Left lung (tissue), 10 donors: ENCODE results near the gene RPL7A. TPM values are rescaled to one million over a fixed set of nuclear protein-coding genes. Genes with fewer than 3 reads are reported as not detected.
"Not testable (repeated sequence)": the region's sequence is repeated elsewhere in the genome, so short reads cannot be mapped to it uniquely, and the experiment has no call there.

Experiments used
- ATAC-seq: fragments of 200-7000 bp; cut with Tn5 transposase; one replicate; pipeline ENCODE4 v1.9.1; 2020; ENCODE audit warnings: moderate library complexity
- DNase-seq, 4 donors: peaks; one replicate each; pipeline ENCODE4 v3.0.0-alpha.2; 2013 to 2020
- H3K27ac ChIP-seq, 2 donors: fragments of 200-600 bp; sonication (generic) in 1 of 2; one replicate each; pipeline versions ENCODE4 v1.5.0 to v1.8.0; 2020 to 2021
- H3K27me3 ChIP-seq, 2 donors: fragments of 200-600 bp; sonication (generic) in 1 of 2; one replicate each; pipeline versions ENCODE4 v1.5.0 to v1.8.0; 2020 to 2021
- H3K36me3 ChIP-seq, 2 donors: fragments of 200-600 bp; sonication (generic) in 1 of 2; one replicate each; pipeline versions ENCODE4 v1.5.0 to v1.8.0; 2020 to 2021
- H3K4me1 ChIP-seq, 2 donors: fragments of 200-600 bp; one replicate each; pipeline ENCODE4 v1.8.0; 2021
- H3K4me3 ChIP-seq, 2 donors: fragments of 200-600 bp; sonication (generic) in 1 of 2; one replicate each; pipeline versions ENCODE4 v1.5.0 to v1.8.0; 2020 to 2021; ENCODE audit warnings: mild to moderate bottlenecking in 1 of 2
- H3K9me3 ChIP-seq, 2 donors: fragments of 200-600 bp; sonication (generic) in 1 of 2; one replicate each; pipeline versions ENCODE4 v1.5.0 to v1.8.0; 2020 to 2021
- intact Hi-C, 2 donors: fragments of 100-400 bp; cut with DNase I; formaldehyde crosslinking; loops; one replicate each; pipeline versions ENCODE4 v1.11.2 to v1.14.2; 2022
- polyA plus RNA-seq, 6 donors: library from polyadenylated mRNA; unstranded; fragments of 120-200 nt; gene quantifications; one replicate each; pipeline ENCODE4 v1.2.1, GENCODE V29; 2013; ENCODE audit not compliant: insufficient read length in 6 of 6
- total RNA-seq, 2 donors: library from RNA; stranded (reverse); fragmentation: NEBNext Ultra II Directional; extraction: Animal tissue kit (Norgen Biotek cat#: 25700); gene quantifications; one replicate each; pipeline ENCODE4 v1.2.1, GENCODE V29; 2021
- TF ChIP-seq, protein P1 (sequence below), 2 donors: fragments of 200-600 bp; sonication (generic) in 1 of 2; IDR thresholded peaks; one replicate each; pipeline versions ENCODE4 v1.5.0 to v1.8.0; 2021; ENCODE audit warnings: antibody characterized with exemption in 2 of 2
- donor health status: DM: no; HTN: yes; CAD: no.
- donor health status: DM: no; HTN: no; CAD: no.

Gene RPL7A
- total and polyA plus RNA-seq, 8 donors = 1,624 to 3,322 (median 3,094) TPM

DNA sequence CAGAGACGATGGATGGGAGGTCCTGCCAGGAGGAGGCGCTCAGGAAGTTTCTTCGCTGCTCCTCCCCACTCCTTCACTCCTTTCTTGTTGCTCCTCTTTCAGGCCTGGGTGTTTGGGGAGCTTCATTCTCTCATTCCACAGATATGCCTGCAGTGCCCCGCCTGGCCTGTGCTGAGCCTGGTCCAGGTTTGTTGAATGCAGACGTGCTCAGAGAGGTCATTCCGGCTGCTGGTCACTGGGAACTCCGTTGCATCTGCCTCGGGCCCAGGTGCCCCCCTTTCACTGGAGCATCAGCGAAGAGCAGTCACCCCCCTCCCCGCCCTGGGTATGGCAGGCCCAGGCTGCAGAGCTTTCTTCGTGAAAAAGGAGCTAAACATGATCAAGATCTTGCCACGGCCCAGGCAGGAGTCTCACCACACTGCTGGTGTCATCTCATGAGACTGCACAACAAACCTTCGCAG, 27.6 kb upstream of the RPL7A start:
- Histone ChIP-seq H3K27ac (no peak overlapping the region), H3K4me3 (no peak overlapping the region), H3K27me3 (peaks cover 0 to 5% of the 10 kb centered on the region in 2 donors), H3K9me3 (no peaks in the 10 kb centered on the region), H3K36me3 (no peaks in the 10 kb centered on the region), H3K4me1 (no peaks in the 10 kb centered on the region)
- intact Hi-C loops = no loop called here
- DNase-seq = peak in 1 of 4 donors; percentile 44
- TF ChIP-seq, protein P1, sequence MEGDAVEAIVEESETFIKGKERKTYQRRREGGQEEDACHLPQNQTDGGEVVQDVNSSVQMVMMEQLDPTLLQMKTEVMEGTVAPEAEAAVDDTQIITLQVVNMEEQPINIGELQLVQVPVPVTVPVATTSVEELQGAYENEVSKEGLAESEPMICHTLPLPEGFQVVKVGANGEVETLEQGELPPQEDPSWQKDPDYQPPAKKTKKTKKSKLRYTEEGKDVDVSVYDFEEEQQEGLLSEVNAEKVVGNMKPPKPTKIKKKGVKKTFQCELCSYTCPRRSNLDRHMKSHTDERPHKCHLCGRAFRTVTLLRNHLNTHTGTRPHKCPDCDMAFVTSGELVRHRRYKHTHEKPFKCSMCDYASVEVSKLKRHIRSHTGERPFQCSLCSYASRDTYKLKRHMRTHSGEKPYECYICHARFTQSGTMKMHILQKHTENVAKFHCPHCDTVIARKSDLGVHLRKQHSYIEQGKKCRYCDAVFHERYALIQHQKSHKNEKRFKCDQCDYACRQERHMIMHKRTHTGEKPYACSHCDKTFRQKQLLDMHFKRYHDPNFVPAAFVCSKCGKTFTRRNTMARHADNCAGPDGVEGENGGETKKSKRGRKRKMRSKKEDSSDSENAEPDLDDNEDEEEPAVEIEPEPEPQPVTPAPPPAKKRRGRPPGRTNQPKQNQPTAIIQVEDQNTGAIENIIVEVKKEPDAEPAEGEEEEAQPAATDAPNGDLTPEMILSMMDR (IDR thresholded peaks at IDR 0.05) = no peak
- ATAC-seq = no peak

DNA sequence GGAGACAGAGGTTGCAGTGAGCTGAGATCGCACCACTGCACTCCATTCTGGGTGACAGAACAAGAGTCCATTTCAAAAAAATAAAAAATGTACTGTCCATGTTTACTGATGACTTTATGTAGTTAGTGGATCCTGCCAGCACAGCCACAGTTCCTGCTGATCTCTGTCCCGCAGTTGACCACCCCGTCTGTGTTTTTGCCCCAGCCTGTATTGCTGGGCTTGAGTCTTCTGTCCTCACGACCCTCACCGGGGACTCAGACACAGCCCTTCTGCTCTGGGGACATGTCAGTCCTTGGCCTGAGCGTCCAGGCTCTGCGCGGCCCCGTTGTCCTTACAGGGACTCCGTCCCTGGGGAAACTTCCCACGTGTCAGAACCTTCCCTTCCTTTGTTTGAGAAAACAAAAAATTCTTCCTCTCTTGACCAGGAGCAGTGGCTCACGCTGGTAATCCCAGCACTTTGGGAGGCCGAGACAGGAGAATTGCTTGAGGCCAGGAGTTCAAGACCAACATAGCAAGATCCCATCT, 26.5 kb upstream of the RPL7A start:
- H3K27me3 ChIP-seq = peaks cover 0 to 5% of the 10 kb centered on the region in 2 donors
- intact Hi-C loops = no loop called here
- TF ChIP-seq, protein P1 (IDR thresholded peaks at IDR 0.05) = no peak
- H3K4me1 ChIP-seq = no peaks in the 10 kb centered on the region
- no peak for ATAC-seq
- no peaks in the 10 kb centered on the region for H3K36me3 ChIP-seq
- H3K4me3 ChIP-seq = no peak overlapping the region
- H3K27ac ChIP-seq = no peak overlapping the region
- DNase-seq = peak in 1 of 4 donors; percentile 47
- H3K9me3 ChIP-seq = no peaks in the 10 kb centered on the region

DNA sequence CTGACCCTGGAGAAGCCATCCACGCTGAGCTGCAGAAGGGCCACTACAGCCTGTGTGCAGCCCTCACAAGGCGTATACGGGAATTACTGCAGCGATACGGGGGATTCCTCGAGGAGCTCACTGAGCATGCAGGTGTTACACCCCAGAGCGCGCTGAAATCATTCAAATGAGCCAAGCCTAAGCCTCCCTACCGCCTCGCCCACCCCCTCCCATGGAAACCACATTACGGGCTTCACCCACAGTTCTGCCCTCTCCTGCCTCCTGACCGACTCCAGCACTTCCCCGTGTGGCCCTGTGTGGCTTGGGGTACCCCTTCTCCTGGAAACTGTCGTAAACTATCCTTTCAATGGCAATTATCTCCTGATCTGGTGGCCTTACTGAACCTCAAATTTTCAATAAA, 25.3 kb upstream of the RPL7A start:
- H3K36me3 ChIP-seq = no peaks in the 10 kb centered on the region
- intact Hi-C loops = no loop called here

DNA sequence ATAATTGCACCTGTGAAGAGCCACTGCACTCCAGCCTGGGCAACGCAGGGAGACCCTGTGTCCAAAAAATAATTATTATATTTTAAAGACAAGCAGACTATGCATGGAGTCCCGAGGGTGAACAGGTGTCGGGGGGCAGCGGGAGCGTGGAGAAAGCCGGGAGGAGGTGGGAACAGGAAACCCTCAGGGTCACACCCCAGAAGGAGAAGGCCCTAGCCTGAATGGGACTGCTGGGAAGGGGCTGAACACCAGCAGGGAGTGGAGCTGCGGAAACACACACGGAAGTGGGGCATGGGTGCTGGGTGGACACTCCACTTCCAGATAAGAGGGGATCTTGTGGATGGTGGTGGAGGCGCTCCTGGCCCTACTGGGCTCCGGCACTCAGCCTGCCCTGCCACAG, 24.8 kb upstream of the RPL7A start:
- TF ChIP-seq, protein P1 (IDR thresholded peaks at IDR 0.05) = no peak
- H3K27me3 ChIP-seq = peaks cover 0 to 5% of the 10 kb centered on the region in 2 donors
- DNase-seq (peak in 1 of 4 donors; percentile 29), ATAC-seq (no peak)
- no peak overlapping the region for H3K4me3 ChIP-seq
- no peaks in the 10 kb centered on the region for H3K36me3 ChIP-seq
- intact Hi-C loops = no loop called here
- H3K4me1 ChIP-seq = no peaks in the 10 kb centered on the region
- no peak overlapping the region for H3K27ac ChIP-seq
- no peaks in the 10 kb centered on the region for H3K9me3 ChIP-seq

More for the DNA sequence above, 25.3 kb upstream of the RPL7A start:
- H3K9me3 ChIP-seq = no peaks in the 10 kb centered on the region
- H3K27me3 ChIP-seq = peaks cover 0 to 5% of the 10 kb centered on the region in 2 donors
- ATAC-seq (no peak), DNase-seq (peak in 1 of 4 donors; percentile 28)
- TF ChIP-seq, protein P1 (IDR thresholded peaks at IDR 0.05) = no peak
- no peak overlapping the region for H3K4me3 ChIP-seq
- no peaks in the 10 kb centered on the region for H3K4me1 ChIP-seq
- no peak overlapping the region for H3K27ac ChIP-seq

DNA sequence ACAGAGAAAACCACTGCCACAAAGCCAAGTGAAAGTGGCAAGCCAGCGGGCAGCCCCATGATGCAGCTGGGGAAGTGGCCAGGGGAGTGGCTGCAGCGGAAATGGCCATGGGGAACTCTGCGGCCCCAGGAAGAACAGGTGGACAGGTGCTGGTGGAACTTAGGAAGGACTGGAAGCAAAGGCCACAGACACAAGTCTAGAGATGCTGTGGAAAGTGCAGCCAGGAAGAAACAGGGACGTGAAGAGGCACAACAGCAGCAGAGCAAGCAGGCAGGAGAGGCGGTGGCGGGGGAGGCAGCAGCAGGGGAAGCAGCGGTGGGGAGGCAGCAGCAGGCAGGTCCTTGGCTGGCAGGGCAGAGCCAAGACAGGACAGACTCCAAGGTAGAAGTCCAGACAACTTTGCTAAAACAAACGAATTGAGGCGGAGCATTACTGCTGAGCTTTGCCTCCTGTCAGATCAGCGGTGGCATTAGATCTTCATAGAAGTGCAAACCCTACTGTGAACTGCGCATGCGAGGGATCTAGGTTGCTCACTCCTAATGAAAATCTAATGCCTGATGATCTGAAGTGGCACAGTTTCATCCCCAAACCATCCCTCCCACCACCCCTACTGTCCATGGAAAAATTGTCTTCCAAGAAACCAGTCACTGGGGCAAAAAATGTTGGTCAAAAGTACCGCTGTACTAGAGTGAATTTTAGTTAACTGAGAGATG, 23.9 kb upstream of the RPL7A start:
- Histone ChIP-seq H3K9me3 (no peaks in the 10 kb centered on the region), H3K36me3 (no peaks in the 10 kb centered on the region), H3K4me3 (no peak overlapping the region), H3K4me1 (no peaks in the 10 kb centered on the region), H3K27me3 (peaks cover 0 to 5% of the 10 kb centered on the region in 2 donors), H3K27ac (no peak overlapping the region)
- DNase-seq (peak in 1 of 4 donors; percentile 45), ATAC-seq (no peak)
- intact Hi-C loops = no loop called here
- TF ChIP-seq, protein P1 (IDR thresholded peaks at IDR 0.05) = no peak

DNA sequence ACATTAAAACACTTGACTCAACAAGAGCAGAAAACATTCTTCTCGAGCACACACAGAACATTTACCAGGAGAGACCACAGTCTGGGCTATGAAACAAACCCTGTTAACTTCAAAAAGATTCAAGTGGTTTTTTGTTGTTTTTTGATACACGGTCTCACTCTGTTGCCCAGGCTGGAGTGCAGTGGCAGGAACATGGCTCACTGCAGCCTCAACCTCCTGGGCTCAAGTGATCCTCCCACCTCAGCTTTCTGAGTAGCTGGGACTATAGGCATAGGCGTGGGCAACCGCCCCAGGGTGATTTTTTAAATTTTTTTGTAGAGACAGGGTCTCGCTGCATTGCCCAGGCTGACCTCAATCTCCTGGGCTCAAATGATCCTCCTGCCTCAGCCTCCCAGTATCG, 21.0 kb upstream of the RPL7A start:
- DNase-seq (peak in 1 of 4 donors; percentile 19), ATAC-seq (peak; percentile 38)
- intact Hi-C loops = loop anchor here in 1 of 2 donors (5.0 kb wide), 1 partner anchor 140 kb away; no protein-coding TSS in a partner anchor
- H3K4me1 ChIP-seq, H3K4me3 ChIP-seq, H3K27ac ChIP-seq, H3K9me3 ChIP-seq, H3K27me3 ChIP-seq: not testable (repeated sequence)
- peaks cover 0 to 23% of the 10 kb centered on the region in 2 donors for H3K36me3 ChIP-seq
